ENCODE results near the gene GCLM. TPM values are rescaled to one million over a fixed set of nuclear protein-coding genes. Genes with fewer than 3 reads are reported as not detected.

GCLM gene
- total and polyA plus RNA-seq, 9 of the 15 experiments (the other 6 are each of a cell fraction or from before 2014, with no cell fraction given) = 9.3 to 71.6 (median 24.5) TPM

DNA sequence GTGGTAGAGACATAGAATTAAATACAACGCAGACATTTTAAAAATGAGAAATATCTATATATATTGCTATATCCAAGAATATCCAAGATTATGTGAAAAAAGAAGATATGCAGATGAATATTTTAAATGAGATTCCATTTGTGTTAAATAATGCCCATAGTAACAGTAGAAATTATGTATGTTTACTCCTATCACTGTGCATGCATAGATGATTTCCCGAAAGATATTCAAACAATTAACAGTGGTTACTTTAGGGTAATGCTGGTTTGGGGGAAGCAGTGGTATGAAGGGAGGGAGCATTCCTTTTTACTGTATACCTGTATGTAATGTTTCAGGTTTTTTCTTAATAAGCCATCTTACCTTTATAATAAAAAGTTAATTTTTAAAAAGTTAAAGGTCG is 55.3 kb downstream of the GCLM start:
- Histone ChIP-seq H3K27ac (ENCODE audit: extremely low read depth, low read depth, low read length) (no peak overlapping the region), H3K79me2 (ENCODE audit: control insufficient read depth, insufficient read depth, low read length) (no peaks in the 10 kb centered on the region), H3K4me2 (ENCODE audit: insufficient read depth, low read length) (no peak overlapping the region), H4K20me1 (replicated peaks; ENCODE audit: control insufficient read depth, insufficient read depth, low read length) (no peaks in the 10 kb centered on the region), H3K9me1 (ENCODE audit: control insufficient read depth, insufficient read depth, low read length) (no peaks in the 10 kb centered on the region), H3K36me3 (ENCODE audit: control insufficient read depth, insufficient read depth, low read length) (no peaks in the 10 kb centered on the region), H3K27me3 (ENCODE audit: control insufficient read depth in 2 of 2, insufficient read depth in 2 of 2, low read length in 2 of 2) (no peaks in the 10 kb centered on the region), H3K9me3 (replicated peaks; ENCODE audit: control insufficient read depth, insufficient read depth, low read depth, low read length) (no peaks in the 10 kb centered on the region), H3K9ac (ENCODE audit: insufficient read depth in 1 of 2, low read depth in 2 of 2, low read length in 2 of 2) (no peak overlapping the region), H2AFZ (ENCODE audit: low read depth, low read length) (no peak overlapping the region), H3K4me1 (replicated peaks in 1 of 2; ENCODE audit: control insufficient read depth in 2 of 2, insufficient read depth in 2 of 2, low read length in 2 of 2) (peaks cover 0 to 4% of the 10 kb centered on the region in 2 experiments; a peak in 1 of 5 replicates), H3K4me3 (no peak overlapping the region)
- FAIRE-seq = no peak
- CTCF ChIA-PET (ENCODE audit: low intra/inter-chr PET ratio) = no interaction called here
- WGBS (ENCODE audit: insufficient coverage, low coverage, missing lambda C conversion rate) = 62% methylated on average over 3 of the region's 3 CpGs
- POLR2A ChIA-PET = no interaction called here
- no TSS peak for BruUV-seq (replicated peaks)
- intact Hi-C loops (cut with micrococcal nuclease) = no loop called here
- in situ Hi-C loops (cut with MboI) = loop anchor here (25.0 kb wide), 1 partner anchor 992 kb away; no protein-coding TSS in a partner anchor
- TF ChIP-seq SMAD2 (IDR thresholded peaks at IDR 0.05; ENCODE audit: low read depth, low read length) (no peak), U2AF1 (optimal IDR thresholded peaks at IDR 0.05; ENCODE audit: low read depth, low read length) (no peak), TAF1 (IDR thresholded peaks at IDR 0.05; ENCODE audit: control insufficient read depth, extremely low read depth, insufficient read depth, low read length, severe bottlenecking) (no peak), RCOR1 (IDR thresholded peaks at IDR 0.05; ENCODE audit: borderline replicate concordance in 1 of 2, low read depth in 2 of 2, low read length in 2 of 2) (no peak)
- TF ChIP-seq, protein P1, sequence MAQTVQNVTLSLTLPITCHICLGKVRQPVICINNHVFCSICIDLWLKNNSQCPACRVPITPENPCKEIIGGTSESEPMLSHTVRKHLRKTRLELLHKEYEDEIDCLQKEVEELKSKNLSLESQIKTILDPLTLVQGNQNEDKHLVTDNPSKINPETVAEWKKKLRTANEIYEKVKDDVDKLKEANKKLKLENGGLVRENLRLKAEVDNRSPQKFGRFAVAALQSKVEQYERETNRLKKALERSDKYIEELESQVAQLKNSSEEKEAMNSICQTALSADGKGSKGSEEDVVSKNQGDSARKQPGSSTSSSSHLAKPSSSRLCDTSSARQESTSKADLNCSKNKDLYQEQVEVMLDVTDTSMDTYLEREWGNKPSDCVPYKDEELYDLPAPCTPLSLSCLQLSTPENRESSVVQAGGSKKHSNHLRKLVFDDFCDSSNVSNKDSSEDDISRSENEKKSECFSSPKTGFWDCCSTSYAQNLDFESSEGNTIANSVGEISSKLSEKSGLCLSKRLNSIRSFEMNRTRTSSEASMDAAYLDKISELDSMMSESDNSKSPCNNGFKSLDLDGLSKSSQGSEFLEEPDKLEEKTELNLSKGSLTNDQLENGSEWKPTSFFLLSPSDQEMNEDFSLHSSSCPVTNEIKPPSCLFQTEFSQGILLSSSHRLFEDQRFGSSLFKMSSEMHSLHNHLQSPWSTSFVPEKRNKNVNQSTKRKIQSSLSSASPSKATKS (CRISPR knock-in tag; IDR thresholded peaks at IDR 0.05) = no peak
- DNase-seq (ENCODE audit: extremely low read depth in 1 of 4, low spot score in 3 of 4) = no peak
- no peak for ATAC-seq

All from K562 (cell line).